H9 (cell line): Measurements from ENCODE around the gene SEPTIN3. TPM values are rescaled to one million over a fixed set of nuclear protein-coding genes. Genes with fewer than 3 reads are reported as not detected.

Experiments
- DNase-seq: peaks from one replicate; pipeline ENCODE4 v3.0.0-alpha.2; 2017
- H2AFZ ChIP-seq: one replicate; pipeline ENCODE4 v1.6.1; 2013; ENCODE audit warnings: mild to moderate bottlenecking, low read length, control low read depth, moderate library complexity
- H2AK5ac ChIP-seq: 2 replicates; pipeline ENCODE4 v1.6.1; 2013; ENCODE audit warnings: low read length, control low read depth, mixed read lengths; ENCODE audit not compliant: insufficient read length
- H2BK120ac ChIP-seq: one replicate; pipeline ENCODE4 v1.6.1; 2013; ENCODE audit warnings: low read depth, mild to moderate bottlenecking, low read length, control low read depth, inconsistent platforms; ENCODE audit not compliant: poor library complexity, severe bottlenecking
- H2BK12ac ChIP-seq: 2 replicates; pipeline ENCODE4 v1.6.1; 2013; ENCODE audit warnings: low read length, control low read depth, mixed read lengths, low read depth; ENCODE audit not compliant: insufficient read length
- H2BK15ac ChIP-seq: 2 replicates; pipeline ENCODE4 v1.6.1; 2013; ENCODE audit warnings: low read depth, low read length, control low read depth
- H2BK20ac ChIP-seq: one replicate; pipeline ENCODE4 v1.6.1; 2013; ENCODE audit warnings: low read depth, mild to moderate bottlenecking, low read length, control low read depth, inconsistent platforms; ENCODE audit not compliant: poor library complexity, severe bottlenecking
- H2BK5ac ChIP-seq: 2 replicates; pipeline ENCODE4 v1.6.1; 2013; ENCODE audit warnings: low read length, control low read depth, mixed read lengths; ENCODE audit not compliant: insufficient read length
- H3K14ac ChIP-seq: 2 replicates; pipeline ENCODE4 v1.6.1; 2013; ENCODE audit warnings: low read length, control low read depth; ENCODE audit not compliant: insufficient read depth
- H3K18ac ChIP-seq: 2 replicates; pipeline ENCODE4 v1.6.1; 2013; ENCODE audit warnings: low read depth, mild to moderate bottlenecking, mixed read lengths, low read length, control low read depth; ENCODE audit not compliant: insufficient read length
- H3K23ac ChIP-seq: 2 replicates; pipeline ENCODE4 v1.6.1; 2013; ENCODE audit warnings: low read length, control low read depth, mixed read lengths, low read depth; ENCODE audit not compliant: insufficient read length
- H3K23me2 ChIP-seq: 2 replicates; pipeline ENCODE4 v1.6.1; 2013; ENCODE audit warnings: low read depth, mild to moderate bottlenecking, mixed read lengths, low read length, control low read depth; ENCODE audit not compliant: insufficient read length, poor library complexity, severe bottlenecking
- H3K27ac ChIP-seq: 2 replicates; pipeline ENCODE4 v1.5.1; 2013; ENCODE audit warnings: low read length, control low read depth, mixed read lengths, low read depth; ENCODE audit not compliant: insufficient read length
- H3K27me3 ChIP-seq: 2 replicates; pipeline ENCODE4 v1.6.1; 2013; ENCODE audit warnings: low read length, control low read depth, inconsistent platforms; ENCODE audit not compliant: insufficient read depth
- H3K4ac ChIP-seq: 2 replicates; pipeline ENCODE4 v1.6.1; 2013; ENCODE audit warnings: low read depth, mild to moderate bottlenecking, control low read depth, inconsistent platforms, low read length, moderate library complexity
- H3K4me1 ChIP-seq: 2 replicates; pipeline ENCODE4 v1.6.1; 2013; ENCODE audit warnings: low read length, control low read depth, inconsistent platforms; ENCODE audit not compliant: insufficient read depth
- H3K4me2 ChIP-seq: 2 replicates; pipeline ENCODE4 v1.6.1; 2013; ENCODE audit warnings: low read length, control low read depth, mixed read lengths; ENCODE audit not compliant: insufficient read length, insufficient read depth
- H3K56ac ChIP-seq: 2 replicates; pipeline ENCODE4 v1.6.1; 2013; ENCODE audit warnings: low read depth, mild to moderate bottlenecking, mixed read lengths, low read length, control low read depth; ENCODE audit not compliant: insufficient read length
- H3K79me1 ChIP-seq: 2 replicates; pipeline ENCODE4 v1.6.1; 2013; ENCODE audit warnings: low read depth, mild to moderate bottlenecking, moderate library complexity, low read length, control low read depth, inconsistent platforms; ENCODE audit not compliant: insufficient read depth, poor library complexity, severe bottlenecking
- H3K79me2 ChIP-seq: 2 replicates; pipeline ENCODE4 v1.6.1; 2013; ENCODE audit warnings: low read length, control low read depth, inconsistent platforms; ENCODE audit not compliant: insufficient read depth
- H3K9ac ChIP-seq: 2 replicates; pipeline ENCODE4 v1.6.1; 2013; ENCODE audit warnings: low read length, control low read depth, mixed read lengths; ENCODE audit not compliant: insufficient read length; ENCODE audit errors: extremely low read depth
- H3K9me3 ChIP-seq: one replicate; pipeline ENCODE4 v1.6.1; 2013; ENCODE audit warnings: low read depth, low read length, inconsistent platforms; ENCODE audit not compliant: control insufficient read depth
- H3T11ph ChIP-seq: one replicate; pipeline ENCODE4 v1.6.1; 2013; ENCODE audit warnings: mild to moderate bottlenecking, low read length, control low read depth, inconsistent platforms
- H4K20me1 ChIP-seq: one replicate; pipeline ENCODE4 v1.6.1; 2013; ENCODE audit not compliant: control insufficient read depth, insufficient read length, insufficient read depth
- H4K5ac ChIP-seq: 2 replicates; pipeline ENCODE4 v1.6.1; 2013; ENCODE audit warnings: low read depth, mild to moderate bottlenecking, mixed read lengths, low read length, control low read depth; ENCODE audit not compliant: insufficient read length
- H4K8ac ChIP-seq: replicated peaks from 2 replicates; pipeline ENCODE4 v1.6.1; 2013; ENCODE audit warnings: low read length, control low read depth, mixed read lengths, low read depth; ENCODE audit not compliant: insufficient read length
- H4K91ac ChIP-seq: 2 replicates; pipeline ENCODE4 v1.6.1; 2013; ENCODE audit warnings: low read depth, mild to moderate bottlenecking, moderate library complexity, mixed read lengths, low read length, control low read depth; ENCODE audit not compliant: insufficient read length
- H3K27ac Mint-ChIP-seq, 3 experiments: 2 replicates in 2 of 3; 3 replicates in 1 of 3; pipeline ENCODE4 v1.8.0; 2020 to 2021; ENCODE audit warnings: mixed read lengths in 3 of 3, mild to moderate bottlenecking in 1 of 3, moderate library complexity in 1 of 3
- H3K27me3 Mint-ChIP-seq: 2 replicates; pipeline ENCODE4 v1.8.0; 2021; ENCODE audit warnings: low read depth, mild to moderate bottlenecking, moderate library complexity, mixed read lengths
- H3K36me3 Mint-ChIP-seq, 3 experiments: 2 replicates in 2 of 3; 3 replicates in 1 of 3; pipeline ENCODE4 v1.8.0; 2020 to 2021; ENCODE audit warnings: low read depth in 3 of 3, mixed read lengths in 3 of 3; ENCODE audit not compliant: insufficient read depth in 1 of 3
- H3K4me1 Mint-ChIP-seq, 2 experiments: 2 replicates each; pipeline ENCODE4 v1.8.0; 2020; ENCODE audit warnings: mixed read lengths in 2 of 2
- H3K4me3 Mint-ChIP-seq, 2 experiments: 2 replicates in 1 of 2; 3 replicates in 1 of 2; pipeline ENCODE4 v1.8.0; 2020 to 2021; ENCODE audit warnings: mild to moderate bottlenecking in 2 of 2, mixed read lengths in 2 of 2, moderate library complexity in 1 of 2
- H3K9me3 Mint-ChIP-seq, 2 experiments: 2 replicates in 1 of 2; 3 replicates in 1 of 2; pipeline ENCODE4 v1.8.0; 2020; ENCODE audit warnings: mild to moderate bottlenecking in 2 of 2, mixed read lengths in 2 of 2, moderate library complexity in 1 of 2
- WGBS: extraction: QIAGEN DNeasy Blood & Tissue Kit; methylation state at CpG from one replicate; pipeline ENCODE4 v1.1.7; 2013; ENCODE audit warnings: missing lambda C conversion rate, low lambda C conversion rate, mixed read lengths; ENCODE audit not compliant: insufficient read length; ENCODE audit errors: extremely low coverage; 5-methylcytosine and 5-hydroxymethylcytosine counted together
- total RNA-seq: library from RNA; stranded (reverse); gene quantifications from 2 replicates; pipeline ENCODE4 v1.2.1, GENCODE V29; 2021
- TF ChIP-seq, protein P1 (sequence below): fragments of 200-600 bp; sonication (generic); conservative IDR thresholded peaks from 3 replicates; pipeline ENCODE4 v1.8.0; 2021; ENCODE audit warnings: antibody characterized with exemption, mild to moderate bottlenecking

SEPTIN3 gene
- total RNA-seq, 1 experiment from 2014 or later: 33.3 TPM

DNA sequence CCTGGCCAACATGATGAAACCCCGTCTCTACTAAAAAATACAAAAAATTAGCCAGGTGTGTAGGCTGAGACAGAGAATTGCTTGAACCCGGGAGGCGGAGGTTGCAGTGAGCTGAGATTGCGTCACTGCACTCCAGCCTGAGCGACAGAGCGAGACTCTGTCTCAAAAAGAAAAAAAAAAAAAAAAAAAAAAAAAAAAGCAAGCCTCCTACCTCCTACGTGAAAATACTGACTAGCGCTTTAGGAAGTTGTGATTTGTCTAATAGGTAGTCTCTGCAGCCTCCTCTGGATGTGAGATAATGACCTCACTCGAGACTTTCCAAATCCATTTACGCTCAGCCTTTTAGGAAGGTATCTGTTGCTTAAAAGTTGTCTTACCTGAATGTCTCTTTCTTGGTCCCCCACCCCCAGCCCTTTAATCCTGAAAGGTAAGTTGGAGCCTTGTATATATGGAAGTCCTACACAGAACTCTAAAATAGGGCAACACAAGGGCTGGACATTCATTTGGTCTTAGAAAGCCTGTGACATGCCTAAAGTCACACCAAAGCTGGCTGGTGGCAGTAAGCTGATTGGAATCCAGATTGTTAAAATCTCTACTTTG, 5.5 kb downstream of the SEPTIN3 start:
- DNase-seq: no peak
- H3K56ac ChIP-seq: no peak overlapping the region
- no peak overlapping the region for H3T11ph ChIP-seq
- H4K8ac ChIP-seq: no peak overlapping the region
- no CpG with 5 or more reads among the region's 10 CpGs for WGBS
- H3K9ac ChIP-seq: no peak overlapping the region
- Mint-ChIP-seq H3K4me3 (no peak overlapping the region), H3K36me3 (no peaks in the 10 kb centered on the region; a peak in 3 of 7 replicates), H3K27me3 (peaks cover 86% of the 10 kb centered on the region), H3K4me1 (peaks cover 32% of the 10 kb centered on the region in 2 experiments), H3K27ac (no peak overlapping the region), H3K9me3 (no peaks in the 10 kb centered on the region; a peak in 2 of 5 replicates)
- no peak overlapping the region for H2BK15ac ChIP-seq
- H3K9me3 ChIP-seq: no peaks in the 10 kb centered on the region
- no peaks in the 10 kb centered on the region for H3K79me2 ChIP-seq
- H3K27me3 ChIP-seq: peaks cover 18% of the 10 kb centered on the region
- H3K14ac ChIP-seq: no peak overlapping the region
- H3K4me2 ChIP-seq: no peak overlapping the region
- no peak overlapping the region for H2AK5ac ChIP-seq
- H3K18ac ChIP-seq: no peak overlapping the region
- H2BK20ac ChIP-seq: no peak overlapping the region
- H4K20me1 ChIP-seq: no peaks in the 10 kb centered on the region
- no peak overlapping the region for H4K91ac ChIP-seq
- H3K79me1 ChIP-seq: no peaks in the 10 kb centered on the region
- no peak overlapping the region for H3K27ac ChIP-seq
- TF ChIP-seq, protein P1, sequence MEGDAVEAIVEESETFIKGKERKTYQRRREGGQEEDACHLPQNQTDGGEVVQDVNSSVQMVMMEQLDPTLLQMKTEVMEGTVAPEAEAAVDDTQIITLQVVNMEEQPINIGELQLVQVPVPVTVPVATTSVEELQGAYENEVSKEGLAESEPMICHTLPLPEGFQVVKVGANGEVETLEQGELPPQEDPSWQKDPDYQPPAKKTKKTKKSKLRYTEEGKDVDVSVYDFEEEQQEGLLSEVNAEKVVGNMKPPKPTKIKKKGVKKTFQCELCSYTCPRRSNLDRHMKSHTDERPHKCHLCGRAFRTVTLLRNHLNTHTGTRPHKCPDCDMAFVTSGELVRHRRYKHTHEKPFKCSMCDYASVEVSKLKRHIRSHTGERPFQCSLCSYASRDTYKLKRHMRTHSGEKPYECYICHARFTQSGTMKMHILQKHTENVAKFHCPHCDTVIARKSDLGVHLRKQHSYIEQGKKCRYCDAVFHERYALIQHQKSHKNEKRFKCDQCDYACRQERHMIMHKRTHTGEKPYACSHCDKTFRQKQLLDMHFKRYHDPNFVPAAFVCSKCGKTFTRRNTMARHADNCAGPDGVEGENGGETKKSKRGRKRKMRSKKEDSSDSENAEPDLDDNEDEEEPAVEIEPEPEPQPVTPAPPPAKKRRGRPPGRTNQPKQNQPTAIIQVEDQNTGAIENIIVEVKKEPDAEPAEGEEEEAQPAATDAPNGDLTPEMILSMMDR: no peak
- no peak overlapping the region for H2BK12ac ChIP-seq
- no peak overlapping the region for H4K5ac ChIP-seq
- peaks cover 11% of the 10 kb centered on the region for H3K23me2 ChIP-seq
- no peak overlapping the region for H2BK120ac ChIP-seq
- H3K4me1 ChIP-seq: peaks cover 4% of the 10 kb centered on the region
- no peak overlapping the region for H2BK5ac ChIP-seq
- no peak overlapping the region for H2AFZ ChIP-seq
- H3K4ac ChIP-seq: no peak overlapping the region
- H3K23ac ChIP-seq: no peak overlapping the region
